HL-60 (cell line): Measurements from ENCODE around the gene PANK4.

ENCODE experiments used
- GABPA ChIP-seq: IDR thresholded peaks from 2 replicates; pipeline ENCODE4 v1.6.1; 2012; ENCODE audit warnings: low read depth
- POLR2AphosphoS5 ChIP-seq: IDR thresholded peaks from 2 replicates; pipeline ENCODE4 v1.6.1; 2012; ENCODE audit warnings: low read depth
- TF ChIP-seq, protein P1 (sequence below): IDR thresholded peaks from one replicate; pipeline ENCODE4 v1.5.1; 2011; ENCODE audit warnings: low read length, control low read depth, inconsistent platforms; ENCODE audit not compliant: insufficient read depth
- TF ChIP-seq, protein P2 (sequence below): IDR thresholded peaks from 2 replicates; pipeline ENCODE4 v1.6.1; 2012; ENCODE audit warnings: low read depth; ENCODE audit not compliant: insufficient replicate concordance

DNA sequence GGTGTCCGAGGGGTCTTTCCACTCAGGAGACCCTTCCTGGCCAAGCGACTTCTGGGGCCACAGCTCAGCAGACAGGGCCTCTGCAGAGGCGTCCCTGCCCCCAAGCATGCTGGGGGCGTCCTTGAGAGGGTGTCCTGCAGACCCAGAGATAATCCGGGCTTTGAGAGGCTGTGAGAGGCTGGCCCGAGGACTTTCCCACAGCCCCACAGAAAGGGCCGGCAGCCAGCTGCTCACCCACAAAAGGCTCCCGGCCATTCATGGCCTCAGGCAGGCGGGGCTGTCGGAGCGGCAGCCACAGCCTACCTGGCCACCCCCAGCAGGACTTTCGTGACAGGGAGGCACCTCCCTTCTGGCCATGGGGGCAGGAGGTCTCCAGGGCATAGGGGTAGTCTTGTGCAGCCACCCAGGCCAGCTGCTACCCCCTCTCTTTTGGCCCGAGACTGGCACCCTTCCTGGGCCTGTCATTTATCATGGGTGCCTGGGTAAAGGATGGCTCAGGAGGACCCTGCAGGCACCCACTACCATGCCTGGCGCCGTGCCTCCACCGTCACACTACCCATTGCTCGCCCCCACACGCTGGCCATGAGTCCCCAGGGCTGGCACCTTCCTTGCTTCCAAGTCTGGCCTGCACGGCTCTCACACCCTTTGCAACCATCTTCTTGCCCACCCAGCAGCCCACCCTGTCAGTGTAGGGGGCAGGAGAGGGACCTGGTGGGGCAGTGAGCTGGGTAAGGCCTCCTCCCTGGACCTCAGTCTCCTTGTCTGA is 18.7 kb upstream of the PANK4 start:
- TF ChIP-seq, protein P1, sequence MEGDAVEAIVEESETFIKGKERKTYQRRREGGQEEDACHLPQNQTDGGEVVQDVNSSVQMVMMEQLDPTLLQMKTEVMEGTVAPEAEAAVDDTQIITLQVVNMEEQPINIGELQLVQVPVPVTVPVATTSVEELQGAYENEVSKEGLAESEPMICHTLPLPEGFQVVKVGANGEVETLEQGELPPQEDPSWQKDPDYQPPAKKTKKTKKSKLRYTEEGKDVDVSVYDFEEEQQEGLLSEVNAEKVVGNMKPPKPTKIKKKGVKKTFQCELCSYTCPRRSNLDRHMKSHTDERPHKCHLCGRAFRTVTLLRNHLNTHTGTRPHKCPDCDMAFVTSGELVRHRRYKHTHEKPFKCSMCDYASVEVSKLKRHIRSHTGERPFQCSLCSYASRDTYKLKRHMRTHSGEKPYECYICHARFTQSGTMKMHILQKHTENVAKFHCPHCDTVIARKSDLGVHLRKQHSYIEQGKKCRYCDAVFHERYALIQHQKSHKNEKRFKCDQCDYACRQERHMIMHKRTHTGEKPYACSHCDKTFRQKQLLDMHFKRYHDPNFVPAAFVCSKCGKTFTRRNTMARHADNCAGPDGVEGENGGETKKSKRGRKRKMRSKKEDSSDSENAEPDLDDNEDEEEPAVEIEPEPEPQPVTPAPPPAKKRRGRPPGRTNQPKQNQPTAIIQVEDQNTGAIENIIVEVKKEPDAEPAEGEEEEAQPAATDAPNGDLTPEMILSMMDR = no peak
- TF ChIP-seq POLR2AphosphoS5 = no peak
- TF ChIP-seq, protein P2, sequence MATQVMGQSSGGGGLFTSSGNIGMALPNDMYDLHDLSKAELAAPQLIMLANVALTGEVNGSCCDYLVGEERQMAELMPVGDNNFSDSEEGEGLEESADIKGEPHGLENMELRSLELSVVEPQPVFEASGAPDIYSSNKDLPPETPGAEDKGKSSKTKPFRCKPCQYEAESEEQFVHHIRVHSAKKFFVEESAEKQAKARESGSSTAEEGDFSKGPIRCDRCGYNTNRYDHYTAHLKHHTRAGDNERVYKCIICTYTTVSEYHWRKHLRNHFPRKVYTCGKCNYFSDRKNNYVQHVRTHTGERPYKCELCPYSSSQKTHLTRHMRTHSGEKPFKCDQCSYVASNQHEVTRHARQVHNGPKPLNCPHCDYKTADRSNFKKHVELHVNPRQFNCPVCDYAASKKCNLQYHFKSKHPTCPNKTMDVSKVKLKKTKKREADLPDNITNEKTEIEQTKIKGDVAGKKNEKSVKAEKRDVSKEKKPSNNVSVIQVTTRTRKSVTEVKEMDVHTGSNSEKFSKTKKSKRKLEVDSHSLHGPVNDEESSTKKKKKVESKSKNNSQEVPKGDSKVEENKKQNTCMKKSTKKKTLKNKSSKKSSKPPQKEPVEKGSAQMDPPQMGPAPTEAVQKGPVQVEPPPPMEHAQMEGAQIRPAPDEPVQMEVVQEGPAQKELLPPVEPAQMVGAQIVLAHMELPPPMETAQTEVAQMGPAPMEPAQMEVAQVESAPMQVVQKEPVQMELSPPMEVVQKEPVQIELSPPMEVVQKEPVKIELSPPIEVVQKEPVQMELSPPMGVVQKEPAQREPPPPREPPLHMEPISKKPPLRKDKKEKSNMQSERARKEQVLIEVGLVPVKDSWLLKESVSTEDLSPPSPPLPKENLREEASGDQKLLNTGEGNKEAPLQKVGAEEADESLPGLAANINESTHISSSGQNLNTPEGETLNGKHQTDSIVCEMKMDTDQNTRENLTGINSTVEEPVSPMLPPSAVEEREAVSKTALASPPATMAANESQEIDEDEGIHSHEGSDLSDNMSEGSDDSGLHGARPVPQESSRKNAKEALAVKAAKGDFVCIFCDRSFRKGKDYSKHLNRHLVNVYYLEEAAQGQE = no peak
- no peak for TF ChIP-seq GABPA
